Keratinocyte (primary cell): Measurements from ENCODE around the gene OR2L13. TPM values are rescaled to one million over a fixed set of nuclear protein-coding genes. Genes with fewer than 3 reads are reported as not detected.

Experiments
- DNase-seq: peaks from one replicate; pipeline ENCODE4 v3.0.0-alpha.2; 2011; ENCODE audit warnings: low read depth, missing footprints, low spot score
- FAIRE-seq: peaks from 2 replicates; lab custom pipeline; 2011; peaks lifted over from hg19 to GRCh38; lab: Jason Lieb, UNC
- H2AFZ ChIP-seq: 2 replicates; pipeline ENCODE4 v1.6.0; 2012; ENCODE audit warnings: low read length, control low read depth, inconsistent platforms; ENCODE audit not compliant: control insufficient read depth
- H3K27ac ChIP-seq: 2 replicates; pipeline ENCODE4 v1.5.1; 2011; ENCODE audit warnings: low read length; ENCODE audit not compliant: control insufficient read depth, insufficient read depth
- H3K27me3 ChIP-seq: 3 replicates; pipeline ENCODE4 v1.6.0; 2011; ENCODE audit warnings: low read length; ENCODE audit not compliant: control insufficient read depth, insufficient read depth; ENCODE audit errors: extremely low read depth
- H3K36me3 ChIP-seq, 2 experiments: 2 replicates in 1 of 2; 3 replicates in 1 of 2; pipeline ENCODE4 v1.5.1; 2011; ENCODE audit warnings: low read length in 2 of 2, mild to moderate bottlenecking in 1 of 2; ENCODE audit not compliant: control insufficient read depth in 2 of 2, insufficient read depth in 2 of 2; ENCODE audit errors: extremely low read depth in 1 of 2
- H3K4me1 ChIP-seq: 3 replicates; pipeline ENCODE4 v1.5.1; 2011; ENCODE audit warnings: low read length; ENCODE audit not compliant: control insufficient read depth, insufficient read depth; ENCODE audit errors: extremely low read depth
- H3K4me2 ChIP-seq: 3 replicates; pipeline ENCODE4 v1.6.0; 2011; ENCODE audit warnings: low read depth, low read length; ENCODE audit not compliant: control insufficient read depth, insufficient read depth; ENCODE audit errors: extremely low read depth
- H3K4me3 ChIP-seq, 3 experiments: fragments of 200-600 bp in 1 of 3; sonication (generic) in 1 of 3; 2 replicates in 2 of 3; 3 replicates in 1 of 3; pipeline ENCODE4 v1.5.1; 2011 to 2016; ENCODE audit warnings: low read length in 3 of 3, mild to moderate bottlenecking in 3 of 3, control low read depth in 2 of 3, inconsistent platforms in 1 of 3, low read depth in 1 of 3, mixed read lengths in 1 of 3, mixed run types in 1 of 3, moderate library complexity in 1 of 3; ENCODE audit not compliant: control insufficient read depth in 2 of 3, insufficient read depth in 2 of 3; ENCODE audit errors: extremely low read depth in 1 of 3
- H3K79me2 ChIP-seq: 2 replicates; pipeline ENCODE4 v1.6.0; 2012; ENCODE audit warnings: low read length; ENCODE audit not compliant: control insufficient read depth, insufficient read depth
- H3K9ac ChIP-seq: 3 replicates; pipeline ENCODE4 v1.6.0; 2011; ENCODE audit warnings: low read length; ENCODE audit not compliant: control insufficient read depth, insufficient read depth; ENCODE audit errors: extremely low read depth
- H3K9me1 ChIP-seq: 3 replicates; pipeline ENCODE4 v1.6.0; 2011; ENCODE audit warnings: low read length; ENCODE audit not compliant: control insufficient read depth, insufficient read depth; ENCODE audit errors: extremely low read depth
- H3K9me3 ChIP-seq: 2 replicates; pipeline ENCODE4 v1.5.1; 2012; ENCODE audit warnings: low read depth, low read length; ENCODE audit not compliant: control insufficient read depth
- H4K20me1 ChIP-seq: 3 replicates; pipeline ENCODE4 v1.6.0; 2011; ENCODE audit warnings: low read length; ENCODE audit not compliant: control insufficient read depth, insufficient read depth; ENCODE audit errors: extremely low read depth
- EZH2 ChIP-seq: IDR thresholded peaks from one replicate; pipeline ENCODE4 v1.6.1; 2012; ENCODE audit warnings: inconsistent platforms, mild to moderate bottlenecking, low read length, moderate library complexity
- dilution Hi-C: fragments of 300-500 bp; cut with MboI; formaldehyde crosslinking; loops from one replicate; pipeline ENCODE4 v1.7.0; 2020; ENCODE audit warnings: low sequenced_read_pairs; ENCODE audit not compliant: extremely low pct_ligation_motif_present
- polyA plus RNA-seq, 5 experiments: library from polyadenylated mRNA; depleted of rRNA in 3 of 5; stranded (reverse) in 3 of 5; stranded (forward) in 1 of 5; unstranded in 1 of 5; fragments of >200 nt; gene quantifications; 1 replicate in 1 of 5; 2 replicates in 3 of 5; 3 replicates in 1 of 5; pipeline versions ENCODE4 v1.2.1 to v1.2.3, GENCODE V29; 2011 to 2012; ENCODE audit warnings: missing spikeins in 2 of 5, low read depth in 1 of 5, low replicate concordance in 1 of 5
- TF ChIP-seq, protein P1 (sequence below), 3 experiments: IDR thresholded peaks in 1 of 3; conservative IDR thresholded peaks in 1 of 3; optimal IDR thresholded peaks in 1 of 3; 2 replicates in 2 of 3; 3 replicates in 1 of 3; pipeline versions ENCODE3 to v1.5.1; 2011; ENCODE audit warnings: low read length in 3 of 3, mild to moderate bottlenecking in 3 of 3, moderate library complexity in 2 of 3, control low read depth in 1 of 3, inconsistent platforms in 1 of 3; ENCODE audit not compliant: insufficient read depth in 2 of 3; ENCODE audit errors: extremely low read depth in 1 of 3

The OR2L13 gene
- polyA plus RNA-seq, 1 donor (not counting 4 experiments of a cell fraction or from before 2014, with no cell fraction given) = not detected

- Histone ChIP-seq H3K9ac (no peak overlapping the region), H3K36me3 (no peaks in the 10 kb centered on the region), H3K27ac (no peak overlapping the region), H2AFZ (no peak overlapping the region), H3K27me3 (no peaks in the 10 kb centered on the region), H3K9me1 (no peaks in the 10 kb centered on the region), H3K79me2 (no peaks in the 10 kb centered on the region), H3K4me1 (no peaks in the 10 kb centered on the region), H3K4me3 (no peak overlapping the region), H3K9me3 (no peaks in the 10 kb centered on the region), H3K4me2 (no peak overlapping the region), H4K20me1 (no peaks in the 10 kb centered on the region)
- TF ChIP-seq, protein P1, sequence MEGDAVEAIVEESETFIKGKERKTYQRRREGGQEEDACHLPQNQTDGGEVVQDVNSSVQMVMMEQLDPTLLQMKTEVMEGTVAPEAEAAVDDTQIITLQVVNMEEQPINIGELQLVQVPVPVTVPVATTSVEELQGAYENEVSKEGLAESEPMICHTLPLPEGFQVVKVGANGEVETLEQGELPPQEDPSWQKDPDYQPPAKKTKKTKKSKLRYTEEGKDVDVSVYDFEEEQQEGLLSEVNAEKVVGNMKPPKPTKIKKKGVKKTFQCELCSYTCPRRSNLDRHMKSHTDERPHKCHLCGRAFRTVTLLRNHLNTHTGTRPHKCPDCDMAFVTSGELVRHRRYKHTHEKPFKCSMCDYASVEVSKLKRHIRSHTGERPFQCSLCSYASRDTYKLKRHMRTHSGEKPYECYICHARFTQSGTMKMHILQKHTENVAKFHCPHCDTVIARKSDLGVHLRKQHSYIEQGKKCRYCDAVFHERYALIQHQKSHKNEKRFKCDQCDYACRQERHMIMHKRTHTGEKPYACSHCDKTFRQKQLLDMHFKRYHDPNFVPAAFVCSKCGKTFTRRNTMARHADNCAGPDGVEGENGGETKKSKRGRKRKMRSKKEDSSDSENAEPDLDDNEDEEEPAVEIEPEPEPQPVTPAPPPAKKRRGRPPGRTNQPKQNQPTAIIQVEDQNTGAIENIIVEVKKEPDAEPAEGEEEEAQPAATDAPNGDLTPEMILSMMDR (optimal IDR thresholded peaks at IDR 0.05 in 1 of 3, IDR thresholded peaks at IDR 0.05 in 1 of 3, conservative IDR thresholded peaks at IDR 0.05 in 1 of 3; ENCODE audit: extremely low read depth in 1 of 3, insufficient read depth in 2 of 3, low read length in 3 of 3) = no peak
- TF ChIP-seq EZH2 = no peak
- no peak for FAIRE-seq
- no peak for DNase-seq
- dilution Hi-C loops = no loop called here
Observed at GRCh38 chr1:248114890-248115289, 19.9 kb downstream of the OR2L13 start.

GRCh38 chr1:248127653-248128052, 32.7 kb downstream of the OR2L13 start:
- H3K9ac ChIP-seq = no peak overlapping the region
- no peaks in the 10 kb centered on the region for H3K27me3 ChIP-seq
- FAIRE-seq = no peak

More at GRCh38 chr1:248127653-248128052, 32.7 kb downstream of the OR2L13 start:
- DNase-seq = no peak
- peaks cover 4% of the 10 kb centered on the region for H3K9me3 ChIP-seq
- no peaks in the 10 kb centered on the region for H3K4me1 ChIP-seq
- H2AFZ ChIP-seq = no peak overlapping the region
- TF ChIP-seq, protein P1 (optimal IDR thresholded peaks at IDR 0.05 in 1 of 3, IDR thresholded peaks at IDR 0.05 in 1 of 3, conservative IDR thresholded peaks at IDR 0.05 in 1 of 3; ENCODE audit: extremely low read depth in 1 of 3, insufficient read depth in 2 of 3, low read length in 3 of 3) = no peak
- no peak for TF ChIP-seq EZH2
- H3K4me3 ChIP-seq = no peak overlapping the region
- H3K27ac ChIP-seq = no peak overlapping the region
- no peaks in the 10 kb centered on the region for H3K79me2 ChIP-seq
- H3K36me3 ChIP-seq = no peaks in the 10 kb centered on the region
- H3K9me1 ChIP-seq = no peaks in the 10 kb centered on the region
- dilution Hi-C loops = no loop called here
- H4K20me1 ChIP-seq = no peaks in the 10 kb centered on the region
- H3K4me2 ChIP-seq = no peak overlapping the region
